Measurements from ENCODE around the gene UNC13C.

The UNC13C gene

DNA sequence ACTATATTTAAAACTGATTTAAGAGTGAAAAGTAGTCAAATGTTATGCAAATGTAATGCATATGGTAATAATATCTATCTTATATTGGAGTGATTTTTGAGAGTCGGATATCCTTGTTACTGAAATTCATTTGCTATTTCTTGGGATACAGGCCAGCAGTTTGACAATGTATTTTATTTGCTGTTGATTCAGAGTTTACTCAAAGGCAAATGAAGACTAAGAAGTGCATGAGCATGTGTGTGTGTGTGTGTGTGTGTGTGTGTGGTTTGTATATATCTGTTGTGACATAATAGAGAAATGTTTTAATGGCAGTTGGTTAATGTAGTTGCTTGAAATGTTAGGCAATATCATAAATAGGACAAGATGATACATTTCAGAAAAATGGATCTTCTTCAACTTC is 39.0 kb downstream of the UNC13C start:
- Histone ChIP-seq H3K4me1 (ENCODE audit: control insufficient read depth in 5 of 5, insufficient read depth in 5 of 5, low read length in 5 of 5) (no peaks in the 10 kb centered on the region), H3K4me3 (ENCODE audit: low read depth in 1 of 5, low read length in 5 of 5) (no peak overlapping the region), H3K9me3 (ENCODE audit: control insufficient read depth in 5 of 5, low read length in 5 of 5) (peaks cover 0 to 4% (median 0%) of the 10 kb centered on the region in 5 donors), H3K27me3 (ENCODE audit: control insufficient read depth in 5 of 5, insufficient read depth in 4 of 5, low read length in 5 of 5) (no peaks in the 10 kb centered on the region), H3K9ac (ENCODE audit: low read length in 5 of 5) (no peak overlapping the region), H3K27ac (ENCODE audit: low read depth, low read length) (no peak overlapping the region), H3K36me3 (ENCODE audit: control insufficient read depth in 5 of 5, insufficient read depth in 5 of 5, low read length in 5 of 5) (no peaks in the 10 kb centered on the region)

DNA sequence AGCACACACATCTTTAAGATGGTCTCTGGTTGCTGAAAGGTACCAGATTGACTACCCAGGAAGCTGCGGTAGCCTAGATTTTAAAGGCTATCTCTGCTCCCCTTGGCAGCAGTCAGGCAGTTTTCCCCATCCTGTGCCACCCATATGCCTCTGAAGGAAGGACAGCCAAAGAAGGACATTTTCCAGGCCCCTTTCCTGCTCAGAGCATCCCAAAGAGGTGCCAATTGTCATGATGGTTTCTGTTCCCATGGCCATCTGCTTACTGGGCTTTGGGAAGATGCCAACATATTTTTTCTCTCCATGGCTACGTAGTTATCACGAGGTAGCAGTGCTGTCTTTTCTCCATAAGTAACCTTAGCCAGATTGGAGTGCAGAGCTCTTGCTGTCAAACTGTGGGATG is 39.7 kb downstream of the UNC13C start:
- Histone ChIP-seq H3K36me3 (ENCODE audit: control insufficient read depth in 5 of 5, insufficient read depth in 5 of 5, low read length in 5 of 5) (no peaks in the 10 kb centered on the region), H3K27me3 (ENCODE audit: control insufficient read depth in 5 of 5, insufficient read depth in 4 of 5, low read length in 5 of 5) (no peaks in the 10 kb centered on the region), H3K9me3 (ENCODE audit: control insufficient read depth in 5 of 5, low read length in 5 of 5) (peaks cover 0 to 10% (median 0%) of the 10 kb centered on the region in 5 donors), H3K4me1 (ENCODE audit: control insufficient read depth in 5 of 5, insufficient read depth in 5 of 5, low read length in 5 of 5) (no peaks in the 10 kb centered on the region), H3K4me3 (ENCODE audit: low read depth in 1 of 5, low read length in 5 of 5) (no peak overlapping the region), H3K27ac (ENCODE audit: low read depth, low read length) (no peak overlapping the region), H3K9ac (ENCODE audit: low read length in 5 of 5) (no peak overlapping the region)

DNA sequence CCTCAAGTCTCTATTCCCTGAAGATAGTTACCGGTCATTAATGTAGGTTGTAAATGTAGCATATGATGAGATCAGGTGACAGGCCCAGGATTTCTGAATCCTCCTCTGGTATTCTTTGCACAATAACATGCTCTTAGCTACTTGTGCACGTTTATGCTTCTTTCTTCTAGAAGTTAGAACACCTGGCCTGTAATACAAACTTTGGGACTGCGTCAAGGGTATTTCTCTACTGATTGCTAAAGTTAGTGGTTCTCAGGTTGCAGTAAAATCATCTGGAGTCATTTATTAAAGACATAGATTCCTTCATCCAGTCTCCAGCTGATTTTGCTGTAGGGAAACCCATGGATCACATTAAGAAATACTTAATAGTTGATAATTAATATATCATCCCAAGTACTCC is 48.0 kb downstream of the UNC13C start:
- Histone ChIP-seq H3K36me3 (ENCODE audit: control insufficient read depth in 5 of 5, insufficient read depth in 5 of 5, low read length in 5 of 5) (no peaks in the 10 kb centered on the region), H3K9me3 (ENCODE audit: control insufficient read depth in 5 of 5, low read length in 5 of 5) (peaks cover 0 to 11% (median under 1%) of the 10 kb centered on the region in 5 donors), H3K27me3 (ENCODE audit: control insufficient read depth in 5 of 5, insufficient read depth in 4 of 5, low read length in 5 of 5) (no peaks in the 10 kb centered on the region), H3K4me3 (ENCODE audit: low read depth in 1 of 5, low read length in 5 of 5) (no peak overlapping the region), H3K9ac (ENCODE audit: low read length in 5 of 5) (no peak overlapping the region), H3K27ac (ENCODE audit: low read depth, low read length) (no peak overlapping the region), H3K4me1 (ENCODE audit: control insufficient read depth in 5 of 5, insufficient read depth in 5 of 5, low read length in 5 of 5) (no peaks in the 10 kb centered on the region)

DNA sequence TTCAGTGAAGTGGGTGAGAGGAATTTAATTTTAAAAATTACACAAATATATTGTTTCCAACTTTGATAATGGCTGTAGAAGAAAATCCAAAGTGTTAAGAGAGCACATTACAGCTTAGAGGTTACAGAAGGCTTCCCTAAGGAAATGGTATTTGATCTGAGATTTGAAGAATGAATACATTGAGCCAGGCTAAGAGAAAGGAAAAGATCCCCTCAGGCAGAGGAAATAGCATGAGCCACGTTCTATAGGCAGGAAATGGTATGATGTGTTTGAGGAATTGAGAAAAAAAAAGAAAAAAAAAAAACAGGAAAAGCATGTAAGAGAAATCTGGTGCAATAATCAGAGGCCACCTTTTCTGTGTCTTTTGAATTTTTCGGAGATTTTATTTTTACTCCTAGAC is 48.6 kb downstream of the UNC13C start:
- Histone ChIP-seq H3K27me3 (ENCODE audit: control insufficient read depth in 5 of 5, insufficient read depth in 4 of 5, low read length in 5 of 5) (no peaks in the 10 kb centered on the region), H3K9ac (ENCODE audit: low read length in 5 of 5) (no peak overlapping the region)

DNA sequence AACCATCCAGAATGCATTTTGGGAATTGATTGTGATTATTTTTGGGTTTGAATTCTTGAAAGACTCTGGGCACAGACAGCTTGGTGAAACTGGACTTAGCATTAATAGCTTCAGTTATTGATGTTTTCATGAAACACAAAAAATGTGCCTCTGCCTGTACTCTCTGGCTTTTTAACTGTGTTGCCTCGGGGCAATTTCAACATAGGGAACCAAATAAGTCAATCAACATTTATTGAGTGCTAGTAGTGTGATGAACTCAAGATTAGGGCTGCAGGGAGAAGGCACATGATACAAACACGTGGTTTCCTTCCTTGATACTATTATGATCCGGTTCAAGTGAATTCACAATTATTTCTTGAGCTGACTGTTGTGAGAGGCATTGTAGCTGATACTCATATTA is 50.8 kb downstream of the UNC13C start:
- peaks cover 0 to 5% (median 0%) of the 10 kb centered on the region in 5 donors for H3K9me3 ChIP-seq (ENCODE audit: control insufficient read depth in 5 of 5, low read length in 5 of 5)
- H3K4me3 ChIP-seq (ENCODE audit: low read depth in 1 of 5, low read length in 5 of 5): no peak overlapping the region
- H3K4me1 ChIP-seq (ENCODE audit: control insufficient read depth in 5 of 5, insufficient read depth in 5 of 5, low read length in 5 of 5): peaks cover 0 to 8% (median 8%) of the 10 kb centered on the region in 5 donors
- no peaks in the 10 kb centered on the region for H3K36me3 ChIP-seq (ENCODE audit: control insufficient read depth in 5 of 5, insufficient read depth in 5 of 5, low read length in 5 of 5)
- H3K27me3 ChIP-seq (ENCODE audit: control insufficient read depth in 5 of 5, insufficient read depth in 4 of 5, low read length in 5 of 5): no peaks in the 10 kb centered on the region
- H3K27ac ChIP-seq (ENCODE audit: low read depth, low read length): no peak overlapping the region
- H3K9ac ChIP-seq (ENCODE audit: low read length in 5 of 5): no peak overlapping the region

More for the DNA sequence above, 48.6 kb downstream of the UNC13C start:
- Histone ChIP-seq H3K36me3 (ENCODE audit: control insufficient read depth in 5 of 5, insufficient read depth in 5 of 5, low read length in 5 of 5) (no peaks in the 10 kb centered on the region), H3K4me1 (ENCODE audit: control insufficient read depth in 5 of 5, insufficient read depth in 5 of 5, low read length in 5 of 5) (no peaks in the 10 kb centered on the region), H3K4me3 (ENCODE audit: low read depth in 1 of 5, low read length in 5 of 5) (no peak overlapping the region), H3K27ac (ENCODE audit: low read depth, low read length) (no peak overlapping the region), H3K9me3 (ENCODE audit: control insufficient read depth in 5 of 5, low read length in 5 of 5) (peaks cover 0 to 10% (median 3%) of the 10 kb centered on the region in 5 donors)

DNA sequence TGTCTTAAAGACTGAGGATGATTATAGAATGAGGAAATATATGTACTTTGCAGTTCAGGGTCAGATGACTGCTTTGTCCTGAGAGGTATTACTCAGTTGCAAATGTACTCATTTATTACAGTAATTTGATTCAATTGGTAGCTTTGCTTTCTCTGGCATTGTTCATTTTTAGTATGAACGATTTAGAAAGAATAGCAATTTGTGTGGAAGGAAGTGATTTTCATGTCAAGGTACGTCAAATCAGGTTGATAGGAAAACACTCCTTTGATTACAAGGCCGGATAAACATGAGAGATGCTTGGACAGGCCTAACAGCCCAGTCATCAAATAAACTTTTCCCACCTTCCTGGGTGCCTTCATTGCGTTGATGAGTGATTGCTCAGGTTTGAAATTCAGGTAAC is 53.8 kb downstream of the UNC13C start:
- Histone ChIP-seq H3K27me3 (ENCODE audit: control insufficient read depth in 5 of 5, insufficient read depth in 4 of 5, low read length in 5 of 5) (no peaks in the 10 kb centered on the region), H3K9ac (ENCODE audit: low read length in 5 of 5) (no peak overlapping the region), H3K27ac (ENCODE audit: low read depth, low read length) (no peak overlapping the region), H3K4me1 (ENCODE audit: control insufficient read depth in 5 of 5, insufficient read depth in 5 of 5, low read length in 5 of 5) (peaks cover 0 to 10% (median 9%) of the 10 kb centered on the region in 5 donors), H3K9me3 (ENCODE audit: control insufficient read depth in 5 of 5, low read length in 5 of 5) (peaks cover 0 to 5% (median 0%) of the 10 kb centered on the region in 5 donors), H3K36me3 (ENCODE audit: control insufficient read depth in 5 of 5, insufficient read depth in 5 of 5, low read length in 5 of 5) (no peaks in the 10 kb centered on the region), H3K4me3 (ENCODE audit: low read depth in 1 of 5, low read length in 5 of 5) (no peak overlapping the region)

DNA sequence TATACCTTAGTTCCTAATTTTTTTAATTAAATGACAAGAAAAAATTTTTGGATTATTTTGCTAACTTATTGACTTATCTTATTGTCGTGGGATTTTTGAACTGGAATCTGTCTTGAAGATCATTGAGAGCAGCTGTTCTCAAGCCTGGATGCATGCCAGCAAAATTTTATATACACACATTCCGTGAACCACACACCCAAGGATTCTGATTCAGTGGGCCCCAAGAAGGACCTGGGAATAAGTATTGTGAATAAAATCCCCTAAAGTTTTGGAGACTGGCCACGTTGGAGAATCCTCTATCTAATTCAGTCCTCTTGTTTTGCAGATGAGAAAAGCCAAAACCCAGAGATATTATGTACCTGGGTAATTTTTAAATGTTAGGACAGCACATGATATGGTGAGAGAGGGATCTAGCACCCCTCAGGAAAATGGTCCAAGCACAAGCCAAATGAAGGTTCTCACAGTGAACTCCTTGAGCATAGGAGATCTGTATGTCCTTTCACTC is 55.2 kb downstream of the UNC13C start:
- Histone ChIP-seq H3K9me3 (ENCODE audit: control insufficient read depth in 5 of 5, low read length in 5 of 5) (peaks cover 0 to 5% (median 0%) of the 10 kb centered on the region in 5 donors), H3K9ac (ENCODE audit: low read length in 5 of 5) (no peak overlapping the region), H3K4me1 (ENCODE audit: control insufficient read depth in 5 of 5, insufficient read depth in 5 of 5, low read length in 5 of 5) (peaks cover 0 to 10% (median 9%) of the 10 kb centered on the region in 5 donors), H3K36me3 (ENCODE audit: control insufficient read depth in 5 of 5, insufficient read depth in 5 of 5, low read length in 5 of 5) (no peaks in the 10 kb centered on the region), H3K27me3 (ENCODE audit: control insufficient read depth in 5 of 5, insufficient read depth in 4 of 5, low read length in 5 of 5) (no peaks in the 10 kb centered on the region), H3K4me3 (ENCODE audit: low read depth in 1 of 5, low read length in 5 of 5) (no peak overlapping the region), H3K27ac (ENCODE audit: low read depth, low read length) (no peak overlapping the region)

DNA sequence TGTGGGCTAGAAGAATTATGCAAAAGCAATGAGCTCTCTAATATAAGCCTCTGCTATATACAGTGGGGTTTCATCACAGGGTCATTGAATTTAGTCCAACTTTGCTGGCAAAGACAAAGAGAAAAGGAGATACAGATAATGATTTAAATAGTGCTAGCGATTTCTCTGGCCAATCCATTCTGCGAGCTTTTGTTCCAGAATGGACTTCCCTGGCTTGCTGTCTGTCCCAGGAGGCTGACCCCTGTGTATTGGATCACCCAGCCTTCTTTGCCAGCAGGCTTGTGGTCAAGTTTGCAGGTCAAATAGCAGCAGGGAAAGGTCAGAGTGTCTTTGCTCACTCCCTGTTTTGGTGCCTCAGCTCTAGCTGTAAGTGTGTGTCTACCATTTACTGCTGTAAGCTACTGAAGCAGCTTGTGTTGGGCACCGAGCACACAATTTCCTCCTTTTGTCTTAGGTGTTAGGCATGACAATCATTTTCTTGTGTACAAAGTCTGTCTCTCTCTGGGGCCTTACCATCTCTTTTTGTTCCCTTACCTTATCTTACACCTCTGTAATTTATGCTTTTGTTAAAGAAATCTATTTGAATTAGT is 55.7 kb downstream of the UNC13C start:
- peaks cover 0 to 5% (median 0%) of the 10 kb centered on the region in 5 donors for H3K9me3 ChIP-seq (ENCODE audit: control insufficient read depth in 5 of 5, low read length in 5 of 5)
- no peaks in the 10 kb centered on the region for H3K27me3 ChIP-seq (ENCODE audit: control insufficient read depth in 5 of 5, insufficient read depth in 4 of 5, low read length in 5 of 5)
- H3K4me1 ChIP-seq (ENCODE audit: control insufficient read depth in 5 of 5, insufficient read depth in 5 of 5, low read length in 5 of 5): peaks cover 0 to 10% (median 9%) of the 10 kb centered on the region in 5 donors
- no peaks in the 10 kb centered on the region for H3K36me3 ChIP-seq (ENCODE audit: control insufficient read depth in 5 of 5, insufficient read depth in 5 of 5, low read length in 5 of 5)
- no peak overlapping the region for H3K9ac ChIP-seq (ENCODE audit: low read length in 5 of 5)
- no peak overlapping the region for H3K27ac ChIP-seq (ENCODE audit: low read depth, low read length)
- no peak overlapping the region for H3K4me3 ChIP-seq (ENCODE audit: low read depth in 1 of 5, low read length in 5 of 5)

DNA sequence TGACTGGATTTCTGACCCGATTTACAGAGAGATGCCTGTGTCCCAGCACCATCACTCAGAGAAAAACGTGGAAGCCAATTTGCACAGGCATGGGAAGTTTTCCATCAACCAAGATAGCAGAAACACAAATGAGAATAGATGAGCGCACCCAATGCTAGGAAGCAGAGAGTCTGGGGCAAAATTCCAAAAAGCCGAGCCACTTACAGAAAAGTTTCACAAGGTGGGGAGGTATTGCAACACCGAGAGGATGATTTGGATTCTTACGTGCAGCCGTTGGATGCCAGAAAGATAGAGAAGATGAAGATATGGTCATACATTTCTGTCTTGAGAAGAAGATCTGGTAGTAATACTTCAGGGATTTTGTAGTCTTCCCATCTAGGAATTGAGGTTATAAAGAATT is 57.4 kb downstream of the UNC13C start:
- H3K4me1 ChIP-seq (ENCODE audit: control insufficient read depth in 5 of 5, insufficient read depth in 5 of 5, low read length in 5 of 5): peaks cover 0 to 14% (median 9%) of the 10 kb centered on the region in 5 donors
- no peak overlapping the region for H3K27ac ChIP-seq (ENCODE audit: low read depth, low read length)
- H3K27me3 ChIP-seq (ENCODE audit: control insufficient read depth in 5 of 5, insufficient read depth in 4 of 5, low read length in 5 of 5): no peaks in the 10 kb centered on the region

DNA sequence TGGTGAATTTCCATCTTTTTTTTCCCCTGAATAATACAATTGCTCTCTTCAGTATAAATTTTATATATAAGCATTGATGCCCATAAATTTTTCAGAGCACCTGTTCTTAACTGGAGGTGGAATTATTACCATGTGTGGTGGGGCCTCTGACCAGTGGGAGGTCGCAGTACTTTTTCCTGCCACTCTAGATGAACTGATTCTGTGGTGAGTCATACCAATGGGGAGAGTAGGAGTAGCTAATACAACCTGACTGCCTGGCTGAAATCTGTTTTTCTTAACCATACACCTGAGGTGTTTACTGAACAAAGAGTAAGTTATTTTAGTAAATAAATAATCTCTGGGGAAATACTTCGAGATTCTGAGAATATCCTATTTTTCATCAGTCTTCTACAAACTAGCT is 67.2 kb downstream of the UNC13C start:
- H3K36me3 ChIP-seq (ENCODE audit: control insufficient read depth in 5 of 5, insufficient read depth in 5 of 5, low read length in 5 of 5): no peaks in the 10 kb centered on the region
- no peak overlapping the region for H3K27ac ChIP-seq (ENCODE audit: low read depth, low read length)
- no peaks in the 10 kb centered on the region for H3K9me3 ChIP-seq (ENCODE audit: control insufficient read depth in 5 of 5, low read length in 5 of 5)
- no peaks in the 10 kb centered on the region for H3K27me3 ChIP-seq (ENCODE audit: control insufficient read depth in 5 of 5, insufficient read depth in 4 of 5, low read length in 5 of 5)
- no peak overlapping the region for H3K9ac ChIP-seq (ENCODE audit: low read length in 5 of 5)
- H3K4me1 ChIP-seq (ENCODE audit: control insufficient read depth in 5 of 5, insufficient read depth in 5 of 5, low read length in 5 of 5): peaks cover 0 to 9% (median 0%) of the 10 kb centered on the region in 5 donors
- no peak overlapping the region for H3K4me3 ChIP-seq (ENCODE audit: low read depth in 1 of 5, low read length in 5 of 5)

More for the DNA sequence above, 57.4 kb downstream of the UNC13C start:
- no peaks in the 10 kb centered on the region for H3K36me3 ChIP-seq (ENCODE audit: control insufficient read depth in 5 of 5, insufficient read depth in 5 of 5, low read length in 5 of 5)
- H3K9me3 ChIP-seq (ENCODE audit: control insufficient read depth in 5 of 5, low read length in 5 of 5): peaks cover 0 to 5% (median 0%) of the 10 kb centered on the region in 5 donors
- no peak overlapping the region for H3K4me3 ChIP-seq (ENCODE audit: low read depth in 1 of 5, low read length in 5 of 5)
- H3K9ac ChIP-seq (ENCODE audit: low read length in 5 of 5): no peak overlapping the region

All from subcutaneous abdominal adipose tissue (tissue), 5 donors.